Activated naive CD4-positive, alpha-beta T cell treated with anti-CD3 and anti-CD28 coated beads, Interleukin-2, amount 50 U/mL, for 72 hours (primary cell): ENCODE data around the gene MAPT. TPM values are rescaled to one million over a fixed set of nuclear protein-coding genes. Genes with fewer than 3 reads are reported as not detected.
"Not testable (repeated sequence)": the region's sequence is repeated elsewhere in the genome, so short reads cannot be mapped to it uniquely, and the experiment has no call there.

Source experiments
- ATAC-seq, 2 donors: fragments of 150-1000 bp; cut with Tn5 transposase; 2 replicates each; pipeline ENCODE4 v1.10.0; 2021; ENCODE audit warnings: mild to moderate bottlenecking in 2 of 2, moderate library complexity in 2 of 2
- DNase-seq, 2 donors: peaks; one replicate each; pipeline ENCODE4 v3.0.0; 2021 to 2022; ENCODE audit warnings: low spot score in 2 of 2
- H3K27ac Mint-ChIP-seq, 2 donors: one replicate each; pipeline ENCODE4 v1.8.0; 2022; ENCODE audit warnings: mild to moderate bottlenecking in 2 of 2, mixed read lengths in 2 of 2
- H3K36me3 Mint-ChIP-seq, 2 donors: one replicate each; pipeline ENCODE4 v1.8.0; 2022; ENCODE audit warnings: mixed read lengths in 2 of 2
- H3K9me3 Mint-ChIP-seq, 2 donors: one replicate each; pipeline ENCODE4 v1.8.0; 2022; ENCODE audit warnings: mixed read lengths in 2 of 2
- total RNA-seq, 2 donors: library from RNA; stranded (reverse); gene quantifications; one replicate each; pipeline ENCODE4 v1.2.3, GENCODE V29; 2022

MAPT gene
- total RNA-seq, 2 donors from 2014 or later: 0.57 to 2.2 TPM

DNA sequence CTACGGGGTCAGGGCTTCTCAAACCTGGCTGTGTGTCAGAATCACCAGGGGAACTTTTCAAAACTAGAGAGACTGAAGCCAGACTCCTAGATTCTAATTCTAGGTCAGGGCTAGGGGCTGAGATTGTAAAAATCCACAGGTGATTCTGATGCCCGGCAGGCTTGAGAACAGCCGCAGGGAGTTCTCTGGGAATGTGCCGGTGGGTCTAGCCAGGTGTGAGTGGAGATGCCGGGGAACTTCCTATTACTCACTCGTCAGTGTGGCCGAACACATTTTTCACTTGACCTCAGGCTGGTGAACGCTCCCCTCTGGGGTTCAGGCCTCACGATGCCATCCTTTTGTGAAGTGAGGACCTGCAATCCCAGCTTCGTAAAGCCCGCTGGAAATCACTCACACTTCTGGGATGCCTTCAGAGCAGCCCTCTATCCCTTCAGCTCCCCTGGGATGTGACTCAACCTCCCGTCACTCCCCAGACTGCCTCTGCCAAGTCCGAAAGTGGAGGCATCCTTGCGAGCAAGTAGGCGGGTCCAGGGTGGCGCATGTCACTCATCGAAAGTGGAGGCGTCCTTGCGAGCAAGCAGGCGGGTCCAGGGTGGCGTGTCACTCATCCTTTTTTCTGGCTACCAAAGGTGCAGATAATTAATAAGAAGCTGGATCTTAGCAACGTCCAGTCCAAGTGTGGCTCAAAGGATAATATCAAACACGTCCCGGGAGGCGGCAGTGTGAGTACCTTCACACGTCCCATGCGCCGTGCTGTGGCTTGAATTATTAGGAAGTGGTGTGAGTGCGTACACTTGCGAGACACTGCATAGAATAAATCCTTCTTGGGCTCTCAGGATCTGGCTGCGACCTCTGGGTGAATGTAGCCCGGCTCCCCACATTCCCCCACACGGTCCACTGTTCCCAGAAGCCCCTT, 115.6 kb downstream of the MAPT start:
- no peaks in the 10 kb centered on the region for H3K36me3 Mint-ChIP-seq
- no peak overlapping the region for H3K27ac Mint-ChIP-seq
- ATAC-seq (no peak), DNase-seq (no peak)
- no peaks in the 10 kb centered on the region for H3K9me3 Mint-ChIP-seq

DNA sequence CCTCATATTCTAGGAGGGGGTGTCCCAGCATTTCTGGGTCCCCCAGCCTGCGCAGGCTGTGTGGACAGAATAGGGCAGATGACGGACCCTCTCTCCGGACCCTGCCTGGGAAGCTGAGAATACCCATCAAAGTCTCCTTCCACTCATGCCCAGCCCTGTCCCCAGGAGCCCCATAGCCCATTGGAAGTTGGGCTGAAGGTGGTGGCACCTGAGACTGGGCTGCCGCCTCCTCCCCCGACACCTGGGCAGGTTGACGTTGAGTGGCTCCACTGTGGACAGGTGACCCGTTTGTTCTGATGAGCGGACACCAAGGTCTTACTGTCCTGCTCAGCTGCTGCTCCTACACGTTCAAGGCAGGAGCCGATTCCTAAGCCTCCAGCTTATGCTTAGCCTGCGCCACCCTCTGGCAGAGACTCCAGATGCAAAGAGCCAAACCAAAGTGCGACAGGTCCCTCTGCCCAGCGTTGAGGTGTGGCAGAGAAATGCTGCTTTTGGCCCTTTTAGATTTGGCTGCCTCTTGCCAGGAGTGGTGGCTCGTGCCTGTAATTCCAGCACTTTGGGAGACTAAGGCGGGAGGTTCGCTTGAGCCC, 116.3 kb downstream of the MAPT start:
- Mint-ChIP-seq H3K27ac (no peak overlapping the region), H3K36me3 (no peaks in the 10 kb centered on the region), H3K9me3 (no peaks in the 10 kb centered on the region)
- ATAC-seq: no peak
- no peak for DNase-seq

DNA sequence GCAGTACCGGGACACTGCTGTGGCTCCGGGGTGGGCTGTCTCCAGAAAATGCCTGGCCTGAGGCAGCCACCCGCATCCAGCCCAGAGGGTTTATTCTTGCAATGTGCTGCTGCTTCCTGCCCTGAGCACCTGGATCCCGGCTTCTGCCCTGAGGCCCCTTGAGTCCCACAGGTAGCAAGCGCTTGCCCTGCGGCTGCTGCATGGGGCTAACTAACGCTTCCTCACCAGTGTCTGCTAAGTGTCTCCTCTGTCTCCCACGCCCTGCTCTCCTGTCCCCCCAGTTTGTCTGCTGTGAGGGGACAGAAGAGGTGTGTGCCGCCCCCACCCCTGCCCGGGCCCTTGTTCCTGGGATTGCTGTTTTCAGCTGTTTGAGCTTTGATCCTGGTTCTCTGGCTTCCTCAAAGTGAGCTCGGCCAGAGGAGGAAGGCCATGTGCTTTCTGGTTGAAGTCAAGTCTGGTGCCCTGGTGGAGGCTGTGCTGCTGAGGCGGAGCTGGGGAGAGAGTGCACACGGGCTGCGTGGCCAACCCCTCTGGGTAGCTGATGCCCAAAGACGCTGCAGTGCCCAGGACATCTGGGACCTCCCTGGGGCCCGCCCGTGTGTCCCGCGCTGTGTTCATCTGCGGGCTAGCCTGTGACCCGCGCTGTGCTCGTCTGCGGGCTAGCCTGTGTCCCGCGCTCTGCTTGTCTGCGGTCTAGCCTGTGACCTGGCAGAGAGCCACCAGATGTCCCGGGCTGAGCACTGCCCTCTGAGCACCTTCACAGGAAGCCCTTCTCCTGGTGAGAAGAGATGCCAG, 117.6 kb downstream of the MAPT start:
- no peaks in the 10 kb centered on the region for H3K36me3 Mint-ChIP-seq
- H3K27ac Mint-ChIP-seq: no peak overlapping the region
- no peaks in the 10 kb centered on the region for H3K9me3 Mint-ChIP-seq
- no peak for ATAC-seq
- DNase-seq: no peak

DNA sequence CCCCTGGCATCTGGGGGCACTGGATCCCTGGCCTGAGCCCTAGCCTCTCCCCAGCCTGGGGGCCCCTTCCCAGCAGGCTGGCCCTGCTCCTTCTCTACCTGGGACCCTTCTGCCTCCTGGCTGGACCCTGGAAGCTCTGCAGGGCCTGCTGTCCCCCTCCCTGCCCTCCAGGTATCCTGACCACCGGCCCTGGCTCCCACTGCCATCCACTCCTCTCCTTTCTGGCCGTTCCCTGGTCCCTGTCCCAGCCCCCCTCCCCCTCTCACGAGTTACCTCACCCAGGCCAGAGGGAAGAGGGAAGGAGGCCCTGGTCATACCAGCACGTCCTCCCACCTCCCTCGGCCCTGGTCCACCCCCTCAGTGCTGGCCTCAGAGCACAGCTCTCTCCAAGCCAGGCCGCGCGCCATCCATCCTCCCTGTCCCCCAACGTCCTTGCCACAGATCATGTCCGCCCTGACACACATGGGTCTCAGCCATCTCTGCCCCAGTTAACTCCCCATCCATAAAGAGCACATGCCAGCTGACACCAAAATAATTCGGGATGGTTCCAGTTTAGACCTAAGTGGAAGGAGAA, 118.2 kb downstream of the MAPT start:
- DNase-seq (no peak), ATAC-seq (no peak)
- H3K27ac Mint-ChIP-seq: peak overlapping the region; percentile 64 to 67
- H3K9me3 Mint-ChIP-seq: no peaks in the 10 kb centered on the region
- H3K36me3 Mint-ChIP-seq: no peaks in the 10 kb centered on the region

DNA sequence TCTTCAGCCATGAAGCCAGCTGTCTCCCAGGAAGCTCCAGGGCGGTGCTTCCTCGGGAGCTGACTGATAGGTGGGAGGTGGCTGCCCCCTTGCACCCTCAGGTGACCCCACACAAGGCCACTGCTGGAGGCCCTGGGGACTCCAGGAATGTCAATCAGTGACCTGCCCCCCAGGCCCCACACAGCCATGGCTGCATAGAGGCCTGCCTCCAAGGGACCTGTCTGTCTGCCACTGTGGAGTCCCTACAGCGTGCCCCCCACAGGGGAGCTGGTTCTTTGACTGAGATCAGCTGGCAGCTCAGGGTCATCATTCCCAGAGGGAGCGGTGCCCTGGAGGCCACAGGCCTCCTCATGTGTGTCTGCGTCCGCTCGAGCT, 118.8 kb downstream of the MAPT start:
- Mint-ChIP-seq H3K27ac (peak overlapping the region; percentile 64 to 67), H3K9me3 (no peaks in the 10 kb centered on the region), H3K36me3 (no peaks in the 10 kb centered on the region)
- DNase-seq (no peak), ATAC-seq (no peak)

DNA sequence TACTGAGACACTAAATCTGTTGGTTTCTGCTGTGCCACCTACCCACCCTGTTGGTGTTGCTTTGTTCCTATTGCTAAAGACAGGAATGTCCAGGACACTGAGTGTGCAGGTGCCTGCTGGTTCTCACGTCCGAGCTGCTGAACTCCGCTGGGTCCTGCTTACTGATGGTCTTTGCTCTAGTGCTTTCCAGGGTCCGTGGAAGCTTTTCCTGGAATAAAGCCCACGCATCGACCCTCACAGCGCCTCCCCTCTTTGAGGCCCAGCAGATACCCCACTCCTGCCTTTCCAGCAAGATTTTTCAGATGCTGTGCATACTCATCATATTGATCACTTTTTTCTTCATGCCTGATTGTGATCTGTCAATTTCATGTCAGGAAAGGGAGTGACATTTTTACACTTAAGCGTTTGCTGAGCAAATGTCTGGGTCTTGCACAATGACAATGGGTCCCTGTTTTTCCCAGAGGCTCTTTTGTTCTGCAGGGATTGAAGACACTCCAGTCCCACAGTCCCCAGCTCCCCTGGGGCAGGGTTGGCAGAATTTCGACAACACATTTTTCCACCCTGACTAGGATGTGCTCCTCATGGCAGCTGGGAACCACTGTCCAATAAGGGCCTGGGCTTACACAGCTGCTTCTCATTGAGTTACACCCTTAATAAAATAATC, 119.3 kb downstream of the MAPT start:
- no peak for ATAC-seq
- Mint-ChIP-seq H3K9me3 (no peaks in the 10 kb centered on the region), H3K27ac (peak overlapping the region in 1 of 2 donors; percentile 50), H3K36me3 (peaks cover 0 to 5% of the 10 kb centered on the region in 2 donors)
- no peak for DNase-seq

DNA sequence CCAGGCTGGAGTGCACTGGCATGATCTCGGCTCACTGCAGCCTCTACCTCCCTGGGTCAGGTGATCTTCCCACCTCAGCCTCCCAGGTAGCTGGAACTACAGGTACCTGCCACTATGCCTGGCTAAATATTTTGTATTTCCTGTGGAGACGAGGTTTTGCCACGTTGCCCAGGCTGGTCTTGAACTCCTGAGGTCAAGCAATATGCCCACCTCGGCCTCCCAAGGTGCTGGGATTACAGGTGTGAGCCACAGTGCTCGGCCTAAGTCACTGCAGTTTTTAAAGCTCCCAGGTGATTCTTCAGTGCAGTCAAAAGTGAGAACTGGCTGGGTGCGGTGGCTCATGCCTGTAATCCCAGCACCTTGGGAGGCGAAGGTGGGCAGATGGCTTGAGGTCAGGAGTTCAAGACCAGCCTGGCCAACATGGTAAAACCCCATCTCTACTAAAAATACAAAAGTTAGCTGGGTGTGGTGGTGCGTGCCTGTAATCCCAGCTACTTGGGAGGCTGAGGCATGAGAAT, 125.1 kb downstream of the MAPT start:
- not testable (repeated sequence) for DNase-seq, ATAC-seq, H3K36me3 Mint-ChIP-seq, H3K9me3 Mint-ChIP-seq
- H3K27ac Mint-ChIP-seq: peak overlapping the region in 1 of 2 donors; percentile 85

DNA sequence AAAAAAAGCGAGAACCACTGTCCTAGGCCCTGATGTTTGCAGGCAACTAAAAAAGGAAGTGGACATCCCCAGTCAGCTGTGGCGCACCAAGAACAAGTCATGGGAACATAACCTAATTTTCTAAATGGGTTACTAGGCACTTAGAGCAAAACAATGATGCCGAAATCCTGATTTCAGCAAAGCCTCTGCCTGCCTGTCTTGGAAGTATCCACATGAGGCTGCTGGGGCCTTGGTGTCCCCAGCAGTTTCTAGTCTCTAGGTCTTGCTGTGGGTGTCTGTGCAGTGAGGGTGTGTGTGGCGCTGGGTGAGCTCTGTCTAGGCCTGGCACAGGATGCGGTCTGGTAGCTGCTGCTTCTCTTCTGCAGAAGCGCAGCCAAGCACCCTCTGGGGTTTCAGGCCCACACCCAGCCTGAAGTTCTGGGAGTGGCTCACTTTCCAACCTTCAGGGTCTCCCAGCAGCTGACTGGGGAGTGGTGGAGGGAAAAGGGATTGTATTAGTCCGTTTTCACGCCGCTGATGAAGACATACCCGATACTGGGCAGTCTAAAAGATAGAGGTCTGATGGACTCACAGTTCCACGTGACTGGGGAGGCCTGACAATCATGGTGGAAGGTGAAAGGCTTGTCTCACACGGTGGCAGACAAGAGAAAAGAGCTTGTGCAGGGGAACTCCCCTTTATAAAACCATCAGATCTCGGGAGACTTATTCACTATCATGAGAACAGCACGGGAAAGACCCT, 125.8 kb downstream of the MAPT start:
- DNase-seq: no peak
- H3K36me3 Mint-ChIP-seq: peaks cover 0 to 6% of the 10 kb centered on the region in 2 donors
- peak; percentile 48 to 86 for ATAC-seq
- peaks cover 0 to 4% of the 10 kb centered on the region in 2 donors for H3K9me3 Mint-ChIP-seq
- peak overlapping the region; percentile 85 to 94 for H3K27ac Mint-ChIP-seq

DNA sequence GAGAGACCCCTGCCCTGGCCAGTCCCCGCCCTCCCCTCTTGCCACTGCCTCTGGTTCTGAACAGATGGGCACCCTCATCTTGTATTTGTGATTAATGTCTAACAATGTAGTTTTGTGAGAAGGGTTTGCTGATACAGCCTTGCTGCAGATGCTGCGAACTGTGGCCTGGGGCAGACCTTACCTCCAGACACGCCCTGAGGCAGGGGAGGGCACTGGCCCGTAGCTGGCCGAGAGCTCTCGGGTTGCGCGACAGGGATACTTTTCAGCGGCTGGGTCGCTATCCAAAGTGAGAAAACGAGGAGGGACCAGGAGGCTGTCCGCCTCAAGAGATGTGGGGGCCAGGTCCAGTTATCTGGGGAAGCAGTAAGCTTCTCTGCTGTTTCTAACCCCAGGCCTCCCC, 126.6 kb downstream of the MAPT start:
- H3K36me3 Mint-ChIP-seq: peaks cover 0 to 6% of the 10 kb centered on the region in 2 donors
- no peak for ATAC-seq
- H3K9me3 Mint-ChIP-seq: peaks cover 0 to 4% of the 10 kb centered on the region in 2 donors
- DNase-seq: no peak
- peak overlapping the region; percentile 55 to 85 for H3K27ac Mint-ChIP-seq

DNA sequence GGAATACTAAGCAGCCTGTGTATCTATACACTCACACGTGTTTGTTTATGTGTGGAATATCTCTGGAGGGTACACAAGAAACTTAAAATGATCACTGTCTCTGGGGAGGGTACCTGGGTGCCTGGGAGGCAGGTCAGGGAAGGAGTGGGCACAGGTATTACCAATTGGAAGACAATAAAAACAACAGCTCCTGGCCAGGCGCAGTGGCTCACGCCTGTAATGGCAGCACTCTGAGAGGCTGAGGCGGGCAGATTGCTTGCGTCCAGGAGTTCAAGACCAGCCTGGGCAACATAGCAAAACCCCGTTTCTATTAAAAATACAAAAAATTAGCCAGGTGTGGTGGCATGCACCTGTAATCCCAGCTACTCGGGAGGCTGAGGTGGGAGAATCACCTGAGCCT, 129.0 kb downstream of the MAPT start:
- DNase-seq: peak in 1 of 2 donors; percentile 20
- H3K27ac Mint-ChIP-seq: peak overlapping the region in 1 of 2 donors; percentile 37
- not testable (repeated sequence) for H3K9me3 Mint-ChIP-seq, ATAC-seq, H3K36me3 Mint-ChIP-seq

DNA sequence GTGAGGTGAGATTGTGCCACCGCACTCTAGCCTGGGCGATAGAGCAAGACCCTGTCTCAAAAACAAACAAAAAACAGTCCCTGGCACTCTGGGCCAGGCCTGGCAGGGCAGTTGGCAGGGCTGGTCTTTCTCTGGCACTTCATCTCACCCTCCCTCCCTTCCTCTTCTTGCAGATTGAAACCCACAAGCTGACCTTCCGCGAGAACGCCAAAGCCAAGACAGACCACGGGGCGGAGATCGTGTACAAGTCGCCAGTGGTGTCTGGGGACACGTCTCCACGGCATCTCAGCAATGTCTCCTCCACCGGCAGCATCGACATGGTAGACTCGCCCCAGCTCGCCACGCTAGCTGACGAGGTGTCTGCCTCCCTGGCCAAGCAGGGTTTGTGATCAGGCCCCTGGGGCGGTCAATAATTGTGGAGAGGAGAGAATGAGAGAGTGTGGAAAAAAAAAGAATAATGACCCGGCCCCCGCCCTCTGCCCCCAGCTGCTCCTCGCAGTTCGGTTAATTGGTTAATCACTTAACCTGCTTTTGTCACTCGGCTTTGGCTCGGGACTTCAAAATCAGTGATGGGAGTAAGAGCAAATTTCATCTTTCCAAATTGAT, 129.5 kb downstream of the MAPT start:
- Mint-ChIP-seq H3K9me3 (peaks cover 0 to 3% of the 10 kb centered on the region in 2 donors), H3K36me3 (no peaks in the 10 kb centered on the region), H3K27ac (peak overlapping the region; percentile 37 to 89)
- no peak for ATAC-seq
- peak in 1 of 2 donors; percentile 34 for DNase-seq

DNA sequence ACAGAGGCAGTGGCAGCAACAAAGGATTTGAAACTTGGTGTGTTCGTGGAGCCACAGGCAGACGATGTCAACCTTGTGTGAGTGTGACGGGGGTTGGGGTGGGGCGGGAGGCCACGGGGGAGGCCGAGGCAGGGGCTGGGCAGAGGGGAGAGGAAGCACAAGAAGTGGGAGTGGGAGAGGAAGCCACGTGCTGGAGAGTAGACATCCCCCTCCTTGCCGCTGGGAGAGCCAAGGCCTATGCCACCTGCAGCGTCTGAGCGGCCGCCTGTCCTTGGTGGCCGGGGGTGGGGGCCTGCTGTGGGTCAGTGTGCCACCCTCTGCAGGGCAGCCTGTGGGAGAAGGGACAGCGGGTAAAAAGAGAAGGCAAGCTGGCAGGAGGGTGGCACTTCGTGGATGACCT, 130.2 kb downstream of the MAPT start:
- Mint-ChIP-seq H3K27ac (peak overlapping the region in 1 of 2 donors; percentile 22), H3K36me3 (no peaks in the 10 kb centered on the region), H3K9me3 (no peaks in the 10 kb centered on the region)
- ATAC-seq: no peak
- peak in 1 of 2 donors; percentile 33 for DNase-seq

DNA sequence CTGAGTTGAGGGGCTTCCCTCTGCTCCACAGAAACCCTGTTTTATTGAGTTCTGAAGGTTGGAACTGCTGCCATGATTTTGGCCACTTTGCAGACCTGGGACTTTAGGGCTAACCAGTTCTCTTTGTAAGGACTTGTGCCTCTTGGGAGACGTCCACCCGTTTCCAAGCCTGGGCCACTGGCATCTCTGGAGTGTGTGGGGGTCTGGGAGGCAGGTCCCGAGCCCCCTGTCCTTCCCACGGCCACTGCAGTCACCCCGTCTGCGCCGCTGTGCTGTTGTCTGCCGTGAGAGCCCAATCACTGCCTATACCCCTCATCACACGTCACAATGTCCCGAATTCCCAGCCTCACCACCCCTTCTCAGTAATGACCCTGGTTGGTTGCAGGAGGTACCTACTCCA, 130.7 kb downstream of the MAPT start:
- DNase-seq (peak in 1 of 2 donors; percentile 30), ATAC-seq (no peak)
- H3K27ac Mint-ChIP-seq: peak overlapping the region in 1 of 2 donors; percentile 66
- H3K9me3 Mint-ChIP-seq: no peaks in the 10 kb centered on the region
- peaks cover 0 to under 1% of the 10 kb centered on the region in 2 donors for H3K36me3 Mint-ChIP-seq

DNA sequence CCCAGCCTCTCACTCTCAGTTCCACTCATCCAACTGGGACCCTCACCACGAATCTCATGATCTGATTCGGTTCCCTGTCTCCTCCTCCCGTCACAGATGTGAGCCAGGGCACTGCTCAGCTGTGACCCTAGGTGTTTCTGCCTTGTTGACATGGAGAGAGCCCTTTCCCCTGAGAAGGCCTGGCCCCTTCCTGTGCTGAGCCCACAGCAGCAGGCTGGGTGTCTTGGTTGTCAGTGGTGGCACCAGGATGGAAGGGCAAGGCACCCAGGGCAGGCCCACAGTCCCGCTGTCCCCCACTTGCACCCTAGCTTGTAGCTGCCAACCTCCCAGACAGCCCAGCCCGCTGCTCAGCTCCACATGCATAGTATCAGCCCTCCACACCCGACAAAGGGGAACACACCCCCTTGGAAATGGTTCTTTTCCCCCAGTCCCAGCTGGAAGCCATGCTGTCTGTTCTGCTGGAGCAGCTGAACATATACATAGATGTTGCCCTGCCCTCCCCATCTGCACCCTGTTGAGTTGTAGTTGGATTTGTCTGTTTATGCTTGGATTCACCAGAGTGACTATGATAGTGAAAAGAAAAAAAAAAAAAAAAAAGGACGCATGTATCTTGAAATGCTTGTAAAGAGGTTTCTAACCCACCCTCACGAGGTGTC, 131.3 kb downstream of the MAPT start:
- DNase-seq (peak in 1 of 2 donors; percentile 39), ATAC-seq (peak in 1 of 2 donors; percentile 21)
- Mint-ChIP-seq H3K36me3 (peaks cover 0 to 6% of the 10 kb centered on the region in 2 donors), H3K27ac (peak overlapping the region; percentile 66 to 86), H3K9me3 (no peaks in the 10 kb centered on the region)
